C1 segment of cervical spinal cord (tissue), 14 donors: ENCODE measurements around the gene AKAP7.

Experiments
- DNase-seq, 14 donors: peaks; one replicate each; lab custom pipeline; 2025; lab: John Stamatoyannopoulos, UW

The AKAP7 gene

DNA sequence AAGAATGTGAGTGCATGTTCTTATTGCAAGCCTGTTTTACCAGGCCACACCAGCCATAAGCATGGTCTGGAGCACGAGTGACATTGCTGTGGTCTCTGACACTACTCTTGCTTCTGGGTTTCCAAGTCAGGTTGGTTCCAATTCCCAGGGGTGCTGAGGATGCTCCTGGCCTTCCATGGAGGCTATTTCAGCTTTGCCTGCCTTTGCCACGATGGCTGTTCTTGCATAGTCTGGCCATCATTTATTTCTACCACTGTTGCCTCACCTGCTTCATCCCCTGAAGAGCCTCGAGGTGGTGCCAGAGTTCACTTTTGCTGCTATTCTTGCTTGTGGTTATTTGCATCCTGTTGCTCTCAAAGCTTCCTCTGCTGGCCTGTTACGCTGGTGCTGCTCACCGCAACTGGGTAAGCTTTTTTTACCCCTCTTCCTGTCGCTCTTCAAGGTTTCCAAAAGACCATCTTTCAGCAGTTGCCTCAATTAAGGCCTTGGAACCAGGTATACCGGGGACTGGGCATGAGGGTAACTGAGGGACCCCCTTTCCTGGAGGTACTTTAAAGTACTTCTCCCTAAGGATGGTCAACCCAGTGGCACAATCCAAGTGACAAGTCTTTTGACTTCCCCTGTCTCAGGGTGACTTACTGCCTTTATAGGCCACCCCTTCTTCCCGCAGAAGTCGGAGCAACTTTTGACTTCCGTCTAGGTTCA, 64.5 kb downstream of the AKAP7 start:
- DNase-seq: peak in 1 of 14 donors; percentile 30

DNA sequence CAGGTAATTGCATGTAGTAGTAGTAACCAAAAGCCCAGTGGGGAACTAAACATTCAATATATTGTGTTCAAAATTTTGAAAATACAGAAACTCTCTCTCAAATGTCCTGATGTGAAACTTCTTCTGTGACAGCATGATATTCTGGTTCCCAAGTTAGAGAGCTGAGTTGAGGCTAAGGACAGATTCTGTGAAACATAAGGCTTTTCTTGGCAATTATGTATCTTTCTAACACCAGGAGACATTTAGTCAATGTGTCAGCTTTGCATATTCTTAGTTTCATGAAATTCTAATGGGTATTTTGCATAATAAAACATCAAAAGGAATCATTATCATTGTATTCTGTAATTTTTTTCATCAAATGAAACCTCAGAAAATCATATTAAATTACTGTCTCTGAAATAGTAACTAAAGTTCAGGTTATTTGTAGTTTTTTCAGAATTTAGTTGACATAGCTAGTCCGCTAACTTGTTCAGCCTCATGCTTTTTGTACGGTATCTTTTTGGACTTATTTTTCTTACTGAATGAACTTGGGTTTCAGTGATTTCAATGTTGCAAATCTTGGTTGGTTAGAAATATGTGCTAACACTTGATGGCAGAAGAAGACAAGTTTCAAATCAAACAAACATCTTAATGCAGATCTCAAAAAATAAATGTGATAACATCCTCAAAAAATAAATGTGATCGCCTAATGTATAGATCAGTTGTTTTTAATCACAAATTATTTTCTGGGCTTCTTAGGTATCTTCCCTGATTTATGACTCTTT, 70.4 kb downstream of the AKAP7 start:
- DNase-seq: no peak

DNA sequence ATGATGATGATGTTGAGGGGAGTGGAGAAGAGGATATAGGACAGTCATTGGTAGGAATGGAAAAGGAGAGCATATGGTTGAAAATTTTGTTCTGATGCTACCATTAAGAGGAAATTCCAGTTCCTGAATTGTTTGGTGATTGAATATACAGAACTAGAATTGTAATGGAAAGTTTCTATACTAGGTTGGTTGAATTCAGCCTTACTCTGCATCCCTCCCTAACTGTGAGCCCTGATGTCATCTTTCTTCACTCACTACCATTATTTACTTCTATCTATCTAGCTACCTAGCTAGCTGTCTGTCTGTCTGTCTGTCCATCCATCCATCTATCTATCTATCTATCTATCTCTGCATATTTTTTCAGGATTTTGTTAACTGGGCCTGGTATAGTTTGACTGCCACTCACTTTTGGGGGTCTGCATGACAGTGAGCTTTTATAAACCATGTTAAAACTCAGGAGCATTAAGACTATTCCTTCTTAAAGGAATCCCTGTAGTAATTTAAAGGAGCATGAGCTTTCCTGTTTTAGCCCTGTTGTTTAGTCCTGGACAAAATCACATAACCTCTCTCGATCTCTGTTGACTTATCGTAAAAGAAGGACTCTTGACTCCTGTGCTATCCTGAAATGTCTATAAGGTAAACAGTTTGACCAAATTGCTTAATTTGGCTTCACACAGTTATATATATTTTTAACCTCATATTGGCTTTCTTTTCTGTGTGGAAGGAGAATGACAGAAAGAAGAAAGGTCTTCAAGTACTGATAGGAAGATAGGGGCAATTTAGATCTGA, 71.4 kb downstream of the AKAP7 start:
- DNase-seq: no peak

DNA sequence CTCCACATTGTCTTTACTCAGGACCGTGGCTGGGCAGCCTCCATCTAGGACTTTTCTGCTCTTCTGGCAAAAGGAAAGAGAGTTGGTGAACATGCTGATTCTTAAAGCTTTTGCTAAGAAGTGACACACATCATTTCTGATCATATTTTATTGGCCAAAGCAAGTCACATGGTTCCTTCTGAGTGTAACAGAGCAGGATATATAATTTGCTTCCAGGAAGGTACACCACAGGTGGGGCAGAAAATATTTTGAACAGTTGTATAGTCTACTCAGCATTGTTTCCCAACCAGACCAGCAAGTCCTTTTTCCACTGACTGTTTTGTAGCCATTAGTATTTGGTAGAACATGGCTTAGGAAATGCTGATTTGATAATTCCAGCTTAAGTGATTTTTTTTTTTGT, 73.5 kb downstream of the AKAP7 start:
- DNase-seq: no peak

DNA sequence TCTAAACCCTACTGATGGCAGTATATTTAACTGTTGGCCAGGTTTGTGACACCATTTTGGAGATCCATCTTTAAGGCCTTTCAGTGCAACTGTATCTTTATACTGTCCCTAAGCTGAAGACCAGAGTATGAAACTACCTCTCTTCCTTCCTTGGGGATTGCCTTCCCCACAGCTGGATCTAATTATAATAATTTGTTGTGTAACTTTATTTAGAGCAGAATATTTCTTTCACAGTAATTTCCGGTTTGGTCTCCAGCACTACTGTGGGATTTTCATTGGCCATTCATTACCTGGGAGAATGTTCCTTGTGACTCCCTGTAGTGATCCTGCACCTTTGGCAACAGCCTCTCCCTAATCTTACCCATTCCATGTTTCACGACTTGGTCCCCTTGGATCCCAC, 75.2 kb downstream of the AKAP7 start:
- no peak for DNase-seq

DNA sequence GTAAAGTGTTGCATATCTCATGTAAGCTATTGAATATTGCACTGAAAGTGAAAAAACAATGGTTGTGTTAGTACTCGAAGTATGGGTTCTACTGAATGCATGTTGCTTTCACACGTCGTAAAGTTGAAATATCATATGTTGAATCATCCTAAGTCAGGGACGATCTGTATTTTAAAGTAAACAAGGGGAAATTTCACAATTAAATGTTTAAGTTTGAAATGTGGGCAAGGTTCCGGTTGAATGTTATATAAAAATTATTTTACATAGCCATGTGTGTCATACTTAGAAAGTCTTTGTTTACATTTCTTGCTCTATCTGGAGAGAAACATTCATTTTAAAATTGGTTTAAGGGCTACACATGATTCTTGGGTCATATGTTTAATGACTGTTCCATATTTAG, 76.8 kb downstream of the AKAP7 start:
- no peak for DNase-seq

DNA sequence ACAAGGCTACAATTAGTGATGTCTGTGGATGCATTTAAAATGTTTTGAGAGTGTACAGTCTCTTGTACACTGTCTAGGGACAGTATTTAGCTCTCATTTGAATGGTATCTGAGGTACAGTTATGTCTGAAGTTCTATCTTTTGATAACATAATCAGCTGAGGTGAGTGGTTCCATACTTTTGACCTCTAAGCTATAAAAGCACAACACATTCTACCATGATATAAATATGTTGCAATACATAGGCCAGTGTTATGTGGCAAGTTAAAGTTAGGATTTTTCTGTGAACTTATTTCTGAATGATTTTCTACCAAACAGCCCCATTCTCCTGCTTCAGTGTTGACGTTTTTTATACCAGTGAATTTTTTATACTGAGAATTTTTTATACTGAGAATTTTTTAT, 77.6 kb downstream of the AKAP7 start:
- DNase-seq: no peak

DNA sequence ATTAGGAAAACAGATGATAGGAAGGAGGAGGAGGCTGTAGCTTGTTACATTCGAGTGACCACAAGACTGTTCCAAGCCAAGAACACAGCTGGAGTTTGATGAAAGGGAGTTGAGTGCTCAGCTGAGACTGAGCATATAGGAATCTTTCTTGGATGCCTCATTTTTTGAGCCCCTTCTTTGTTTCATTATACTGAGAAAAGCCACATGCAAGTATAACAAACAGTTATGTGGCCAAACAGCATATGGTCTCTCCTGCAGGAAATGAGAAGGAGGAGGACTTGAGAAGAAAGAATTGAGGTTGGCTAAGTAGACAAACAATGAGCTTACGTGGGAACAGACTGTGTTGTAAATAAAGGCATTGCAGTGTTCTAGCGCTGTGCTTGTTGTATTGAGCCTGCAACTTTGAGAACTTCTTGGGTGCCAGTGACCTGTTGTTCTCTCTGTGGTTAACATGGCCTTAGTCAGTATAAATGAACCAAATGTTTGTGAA, 78.3 kb downstream of the AKAP7 start:
- no peak for DNase-seq

DNA sequence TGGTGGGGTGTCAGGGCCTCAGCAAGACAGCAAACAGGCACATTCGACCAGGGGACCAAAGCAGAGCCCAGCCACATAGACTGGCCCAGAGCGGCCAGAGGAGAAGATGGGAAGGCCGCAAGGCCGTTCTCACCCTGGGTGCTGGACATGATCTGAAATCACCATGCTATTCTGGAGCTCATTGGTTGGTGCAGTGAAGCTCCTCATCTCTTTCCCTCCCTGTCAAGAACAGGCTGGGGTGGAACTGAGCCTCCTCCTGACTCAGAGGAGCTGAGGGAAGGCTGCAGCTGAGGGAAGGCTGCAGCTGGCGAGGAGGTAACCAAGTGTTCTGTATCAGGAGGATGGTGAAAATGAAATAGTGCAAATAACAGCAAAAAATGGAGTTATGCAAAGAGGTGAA, 80.0 kb downstream of the AKAP7 start:
- DNase-seq: no peak

DNA sequence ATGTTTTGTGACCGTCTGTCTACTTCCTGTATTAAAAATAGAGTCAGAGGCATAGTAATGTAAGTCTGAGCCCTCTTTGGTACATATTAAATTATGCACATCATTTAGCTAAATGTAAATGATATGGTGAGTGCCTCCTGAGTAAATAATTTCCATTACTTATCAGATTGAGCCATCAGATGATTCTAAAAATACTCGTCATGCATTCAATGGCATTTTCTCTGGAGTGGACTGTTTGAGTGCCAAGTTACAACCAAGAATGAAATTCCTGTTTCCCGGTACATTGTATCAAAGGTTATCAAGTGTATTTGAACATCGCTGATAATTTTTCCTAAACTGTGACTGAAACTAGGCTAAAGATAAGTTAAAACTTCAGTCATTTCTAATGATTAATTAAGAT, 81.0 kb downstream of the AKAP7 start:
- no peak for DNase-seq

DNA sequence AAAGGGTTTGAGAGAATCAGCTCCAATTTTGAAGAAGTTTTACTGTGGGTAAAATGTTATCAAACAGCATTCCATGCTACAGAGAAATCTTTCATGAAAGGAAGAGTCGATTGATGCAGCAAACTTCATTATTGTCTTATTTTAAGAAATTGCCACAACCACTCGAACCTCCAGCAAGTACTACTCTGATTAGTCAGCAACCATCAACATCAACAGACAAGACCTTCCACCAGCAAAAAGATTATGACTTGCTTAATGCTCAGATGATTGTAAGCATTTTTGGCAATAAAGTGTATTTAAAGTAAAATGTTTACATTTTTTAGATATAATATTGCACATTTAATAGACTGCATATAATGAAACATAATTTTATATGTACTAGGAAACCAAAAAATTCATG, 87.5 kb downstream of the AKAP7 start:
- DNase-seq: no peak

DNA sequence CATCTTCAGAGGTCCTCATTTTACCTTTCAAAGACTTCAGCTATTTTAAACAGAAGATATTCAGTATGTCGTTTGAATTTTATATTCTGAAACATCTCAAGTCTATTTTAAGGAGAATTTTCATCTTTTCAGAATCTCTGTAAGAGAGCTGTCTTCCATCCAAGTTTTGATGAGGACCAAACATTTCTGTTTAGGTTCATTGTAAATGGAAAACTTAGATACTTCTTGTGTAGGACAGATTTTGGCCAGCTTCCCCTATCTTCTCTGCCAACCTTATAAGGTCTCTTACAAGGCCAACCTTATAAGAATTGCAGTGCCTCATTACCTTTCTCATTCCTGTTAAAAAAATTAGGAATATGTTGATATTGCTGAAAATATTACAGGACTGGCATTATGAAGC, 88.1 kb downstream of the AKAP7 start:
- no peak for DNase-seq

DNA sequence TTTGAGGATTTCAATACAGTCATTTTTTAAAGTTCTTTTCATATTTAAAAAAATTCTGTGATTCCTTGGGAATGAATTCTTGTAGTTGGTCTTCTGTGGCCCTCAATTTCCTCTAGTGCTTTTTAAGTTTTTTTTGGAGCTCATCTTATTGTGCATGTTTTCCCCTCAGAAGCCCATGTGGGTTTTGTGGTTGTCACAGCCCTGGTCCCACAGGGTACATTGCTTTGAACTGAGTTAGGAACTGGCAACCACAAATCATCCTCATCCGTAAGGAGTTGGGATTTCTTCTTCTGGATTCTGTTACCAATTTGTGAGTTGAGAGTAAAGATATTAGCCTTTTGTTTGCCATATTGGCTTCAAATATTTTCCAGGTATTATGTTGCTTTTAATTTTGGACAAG, 89.9 kb downstream of the AKAP7 start:
- no peak for DNase-seq

DNA sequence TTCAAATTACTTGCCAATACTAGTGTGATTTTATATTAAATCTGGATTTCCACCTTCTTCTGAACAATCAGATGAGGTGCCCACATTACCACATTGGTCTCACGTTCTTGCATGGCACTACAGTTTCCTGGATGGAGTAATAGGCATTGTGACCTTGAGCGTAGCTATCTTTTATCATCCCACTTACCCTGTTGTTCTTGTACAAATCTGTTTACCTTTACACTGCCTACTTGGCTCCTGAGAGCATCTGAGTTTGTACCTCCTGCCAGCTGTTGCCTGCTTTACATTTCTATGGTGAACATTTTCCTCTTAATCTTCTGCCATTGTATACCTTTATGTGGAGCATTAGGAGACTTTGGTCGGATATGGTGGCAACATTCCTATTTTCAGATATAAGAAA, 90.7 kb downstream of the AKAP7 start:
- no peak for DNase-seq

DNA sequence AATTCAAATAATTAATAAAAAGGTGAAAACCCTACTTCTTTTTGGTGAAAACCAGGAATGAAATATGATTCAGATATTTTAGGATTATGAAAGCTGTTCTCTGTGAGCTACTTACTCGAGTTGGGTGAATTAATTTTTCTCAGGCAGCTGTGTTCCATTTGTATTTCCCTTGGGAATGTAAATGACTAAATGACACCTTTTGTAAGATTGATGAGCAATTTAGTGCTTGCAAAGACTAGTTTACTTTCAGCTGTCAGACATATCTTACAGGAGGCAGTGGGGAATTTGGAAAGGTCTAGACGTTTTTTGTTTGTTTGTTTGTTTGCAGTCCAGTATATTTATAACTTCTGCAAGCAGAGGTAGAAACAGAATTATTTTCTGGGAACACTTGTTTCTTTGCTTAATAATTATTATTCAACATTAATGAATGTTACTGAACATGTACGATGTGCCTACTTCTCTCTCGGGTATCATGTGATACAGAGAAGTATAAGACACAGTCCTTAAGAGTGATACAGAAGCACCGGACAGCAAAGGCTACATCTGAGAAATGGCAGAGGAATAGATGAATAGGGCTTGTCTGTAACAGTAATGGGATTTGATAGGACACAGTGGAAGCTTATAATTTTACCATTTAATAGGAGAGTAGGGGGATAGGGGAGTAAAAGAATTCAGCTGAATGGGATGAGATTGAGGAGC, 91.3 kb downstream of the AKAP7 start:
- DNase-seq: no peak

DNA sequence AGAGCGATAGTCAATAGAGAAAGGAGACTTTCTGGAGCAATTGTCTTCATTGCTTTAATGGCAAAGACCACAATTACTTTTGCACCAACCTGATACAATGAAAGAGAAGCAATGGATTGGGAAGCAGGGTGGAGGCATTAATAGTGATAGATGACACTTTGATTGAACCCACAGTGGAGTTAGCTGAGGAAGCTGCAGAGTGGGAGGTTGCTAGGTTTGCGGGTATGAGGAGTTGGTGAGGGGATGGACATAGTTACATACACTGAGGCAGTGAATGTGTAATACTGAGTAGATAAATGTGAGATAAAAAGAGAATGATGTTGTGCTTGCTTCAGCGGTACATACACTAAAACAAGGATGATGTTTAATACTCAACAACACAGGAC, 91.9 kb downstream of the AKAP7 start:
- no peak for DNase-seq

DNA sequence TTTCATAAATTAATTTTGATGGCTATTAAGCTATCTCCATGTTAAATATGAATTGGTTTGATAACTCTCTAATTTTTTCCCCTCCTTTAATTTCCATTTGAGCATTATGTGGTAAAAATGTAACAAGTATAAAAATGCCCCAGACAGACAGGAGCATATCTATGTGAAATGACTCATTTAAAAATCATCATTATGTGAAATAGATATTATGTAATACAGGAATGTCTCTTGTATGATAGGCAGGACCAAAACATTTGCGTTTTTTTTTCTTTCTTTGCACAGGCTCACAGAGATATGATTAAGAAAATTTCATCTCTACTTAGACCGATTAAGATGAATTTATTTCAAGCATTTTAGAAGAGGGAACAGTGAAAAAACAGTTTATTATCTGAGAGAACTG, 95.8 kb downstream of the AKAP7 start:
- DNase-seq: no peak

DNA sequence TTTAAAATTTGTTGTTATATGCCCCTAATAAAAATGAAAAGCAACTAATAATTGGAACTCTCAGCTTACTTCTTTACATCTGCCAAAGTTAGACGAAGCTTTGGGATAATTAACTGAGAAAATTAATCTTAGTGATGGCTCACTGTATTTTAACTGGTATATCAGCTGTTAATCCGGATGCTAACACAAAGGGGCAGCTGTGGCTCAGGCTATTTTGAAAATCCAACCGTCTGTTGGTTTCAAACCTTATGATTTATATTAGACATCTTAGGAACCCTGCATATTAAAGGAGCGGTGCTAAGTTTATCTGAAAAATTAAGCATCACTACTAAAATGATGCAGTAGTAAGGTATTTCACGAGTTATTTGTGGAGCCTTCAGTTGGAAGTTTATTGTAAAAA, 96.6 kb downstream of the AKAP7 start:
- no peak for DNase-seq

DNA sequence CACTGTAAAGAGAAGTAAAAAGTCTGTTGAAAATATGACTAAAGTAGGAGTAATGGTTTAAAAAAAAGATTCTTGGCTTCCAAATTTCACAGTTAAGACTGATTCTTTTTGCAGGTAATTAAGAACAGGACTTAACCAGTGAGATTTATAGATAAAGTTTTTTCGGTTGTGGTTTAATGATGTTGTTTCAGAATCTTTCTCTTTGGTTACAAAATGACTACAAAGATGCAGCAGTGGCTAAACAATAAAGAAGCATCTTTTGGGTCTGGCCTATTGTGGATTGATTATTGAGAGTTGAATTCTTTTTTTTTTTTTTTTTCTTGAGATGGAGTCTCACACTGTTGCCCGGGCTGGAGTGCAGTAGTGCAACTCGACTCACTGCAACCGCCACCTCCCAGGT, 109.7 kb downstream of the AKAP7 start:
- no peak for DNase-seq

DNA sequence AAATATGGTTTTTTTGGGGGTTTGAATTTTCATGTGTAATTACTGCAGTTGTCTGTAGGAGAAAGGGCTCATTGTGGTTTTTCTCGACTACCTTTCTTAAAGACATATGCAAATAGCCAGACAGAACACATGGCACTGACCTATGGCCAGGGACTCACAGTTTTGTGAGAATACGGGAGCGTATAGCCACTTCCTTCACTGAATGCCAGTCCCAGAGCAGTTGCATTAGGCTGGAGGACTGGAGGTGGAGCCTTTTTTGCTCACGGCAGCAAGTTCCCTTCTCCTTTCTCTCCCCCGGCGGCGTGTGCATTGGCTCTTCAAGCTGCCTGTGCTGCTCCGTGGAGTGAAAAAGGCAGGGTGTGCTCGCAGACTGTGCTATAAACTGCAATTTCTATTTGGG, 114.9 kb downstream of the AKAP7 start:
- DNase-seq: peak in 9 of 14 donors; percentile 16 to 48 (median 35)

DNA sequence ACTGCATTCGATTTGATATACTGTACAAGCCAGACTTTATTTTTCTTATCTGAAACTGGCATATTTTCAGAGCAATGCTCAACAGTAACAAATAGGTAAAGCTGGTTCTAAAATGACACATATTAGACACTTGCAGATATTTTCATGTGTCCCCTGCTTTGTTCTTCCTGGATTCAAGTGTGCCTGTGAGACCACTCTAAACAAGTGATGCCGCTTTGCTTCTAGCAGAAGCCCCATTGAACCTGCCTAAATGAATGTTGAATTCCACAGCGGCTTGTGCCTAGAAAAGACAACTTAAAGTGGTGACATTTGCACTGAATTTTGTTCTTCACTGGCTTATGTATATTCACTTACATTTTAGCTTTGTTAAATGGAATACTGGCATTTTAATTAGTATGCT, 115.7 kb downstream of the AKAP7 start:
- DNase-seq: no peak
